CD14-positive monocyte (primary cell): ENCODE results near the gene SMPD2. TPM values are rescaled to one million over a fixed set of nuclear protein-coding genes. Genes with fewer than 3 reads are reported as not detected.

Experiments
- DNase-seq, 3 donors: peaks; one replicate each; pipeline ENCODE4 v3.0.0-alpha.2; 2011 to 2022
- H2AFZ ChIP-seq: 2 replicates; pipeline ENCODE4 v1.6.0; 2012; ENCODE audit warnings: mild to moderate bottlenecking, low read depth, low read length, inconsistent platforms; ENCODE audit not compliant: insufficient read depth, poor library complexity, severe bottlenecking
- H3K27ac ChIP-seq, 2 donors: 1 replicate in 1 of 2; 2 replicates in 1 of 2; pipeline ENCODE4 v1.5.1; 2012 to 2013; ENCODE audit warnings: low read length in 2 of 2, control low read depth in 1 of 2, inconsistent platforms in 1 of 2, low read depth in 1 of 2, mild to moderate bottlenecking in 1 of 2
- H3K27me3 ChIP-seq, 2 donors: one replicate each; pipeline versions ENCODE4 v1.6.0 to v1.6.1; 2011 to 2013; ENCODE audit warnings: low read length in 2 of 2; ENCODE audit not compliant: control insufficient read depth in 2 of 2, insufficient read depth in 2 of 2
- H3K36me3 ChIP-seq, 2 donors: replicated peaks in 1 of 2; 1 replicate in 1 of 2; 2 replicates in 1 of 2; pipeline versions ENCODE4 v1.5.1 to v1.6.1; 2012 to 2013; ENCODE audit warnings: low read length in 2 of 2, control low read depth in 1 of 2, inconsistent platforms in 1 of 2, mild to moderate bottlenecking in 1 of 2; ENCODE audit not compliant: insufficient read depth in 2 of 2, control insufficient read depth in 1 of 2
- H3K4me1 ChIP-seq, 2 donors: 1 replicate in 1 of 2; 2 replicates in 1 of 2; pipeline versions ENCODE4 v1.5.1 to v1.6.1; 2012 to 2013; ENCODE audit warnings: low read length in 2 of 2, control low read depth in 1 of 2, inconsistent platforms in 1 of 2, mild to moderate bottlenecking in 1 of 2, moderate library complexity in 1 of 2; ENCODE audit not compliant: insufficient read depth in 2 of 2, control insufficient read depth in 1 of 2
- H3K4me2 ChIP-seq: replicated peaks from 2 replicates; pipeline ENCODE3; 2012; ENCODE audit warnings: low read length, moderate library complexity, mild to moderate bottlenecking; ENCODE audit not compliant: poor library complexity, severe bottlenecking; ENCODE audit errors: extremely low read depth
- H3K4me3 ChIP-seq, 3 experiments: fragments of 200-600 bp in 1 of 3; sonication (generic) in 1 of 3; replicated peaks in 1 of 3; 1 replicate in 2 of 3; 2 replicates in 1 of 3; pipeline ENCODE4 v1.5.1; 2011 to 2013; ENCODE audit warnings: low read length in 3 of 3, mild to moderate bottlenecking in 3 of 3, control low read depth in 2 of 3, low read depth in 2 of 3, inconsistent platforms in 1 of 3, moderate library complexity in 1 of 3
- H3K79me2 ChIP-seq: 2 replicates; pipeline ENCODE4 v1.6.0; 2012; ENCODE audit warnings: mild to moderate bottlenecking, control low read depth, inconsistent platforms, low read length, moderate library complexity; ENCODE audit not compliant: insufficient read depth
- H3K9ac ChIP-seq: 2 replicates; pipeline ENCODE4 v1.6.0; 2017; ENCODE audit warnings: low read length, mild to moderate bottlenecking; ENCODE audit not compliant: insufficient read depth, poor library complexity, severe bottlenecking
- H3K9me3 ChIP-seq, 2 donors: replicated peaks in 1 of 2; 1 replicate in 1 of 2; 2 replicates in 1 of 2; pipeline versions ENCODE4 v1.5.1 to v1.6.1; 2012 to 2013; ENCODE audit warnings: low read length in 2 of 2, control low read depth in 1 of 2; ENCODE audit not compliant: control insufficient read depth in 1 of 2, insufficient read depth in 1 of 2
- H4K20me1 ChIP-seq: 2 replicates; pipeline ENCODE4 v1.6.0; 2012; ENCODE audit warnings: mild to moderate bottlenecking, low read length, control low read depth, moderate library complexity; ENCODE audit not compliant: insufficient read depth
- H3K27ac Mint-ChIP-seq, 7 donors: one replicate each; pipeline ENCODE4 v1.8.0; 2020; ENCODE audit warnings: mild to moderate bottlenecking in 7 of 7, mixed read lengths in 7 of 7, moderate library complexity in 6 of 7, inconsistent platforms in 2 of 7
- H3K27me3 Mint-ChIP-seq, 3 donors: one replicate each; pipeline ENCODE4 v1.8.0; 2021 to 2022; ENCODE audit warnings: low read depth in 3 of 3, mild to moderate bottlenecking in 3 of 3, mixed read lengths in 3 of 3, moderate library complexity in 3 of 3, inconsistent platforms in 1 of 3
- H3K36me3 Mint-ChIP-seq, 2 donors: one replicate each; pipeline ENCODE4 v1.8.0; 2020; ENCODE audit warnings: mixed read lengths in 2 of 2, inconsistent platforms in 1 of 2, mild to moderate bottlenecking in 1 of 2
- H3K4me1 Mint-ChIP-seq: one replicate; pipeline ENCODE4 v1.8.0; 2020; ENCODE audit warnings: mild to moderate bottlenecking, mixed read lengths
- H3K4me3 Mint-ChIP-seq, 2 donors: one replicate each; pipeline ENCODE4 v1.8.0; 2020; ENCODE audit warnings: mild to moderate bottlenecking in 2 of 2, mixed read lengths in 2 of 2, moderate library complexity in 1 of 2
- H3K9me3 Mint-ChIP-seq, 7 donors: one replicate each; pipeline ENCODE4 v1.8.0; 2020 to 2022; ENCODE audit warnings: mixed read lengths in 7 of 7, mild to moderate bottlenecking in 6 of 7, moderate library complexity in 6 of 7, inconsistent platforms in 2 of 7
- CTCF ChIP-seq: fragments of 200-600 bp; IDR thresholded peaks from one replicate; pipeline ENCODE4 v1.8.0; 2022; ENCODE audit warnings: antibody characterized with exemption, mild to moderate bottlenecking
- WGBS: methylation state at CpG from one replicate; pipeline ENCODE4 v1.1.5; 2013; ENCODE audit warnings: missing lambda C conversion rate; ENCODE audit not compliant: insufficient coverage; 5-methylcytosine and 5-hydroxymethylcytosine counted together
- intact Hi-C, 2 donors: fragments of 100-400 bp; cut with micrococcal nuclease; formaldehyde crosslinking; loops; one replicate each; pipeline versions ENCODE4 v1.15.0 to v1.15.1; 2023
- polyA plus RNA-seq, 3 donors: library from polyadenylated mRNA; depleted of rRNA in 1 of 3; unstranded in 2 of 3; stranded (reverse) in 1 of 3; fragments of 300-500 nt in 2 of 3; fragments of >200 nt in 1 of 3; fragmentation: Illumina TruSeq in 2 of 3; gene quantifications; 1 replicate in 2 of 3; 2 replicates in 1 of 3; pipeline ENCODE4 v1.2.3, GENCODE V29; 2012 to 2021

Gene SMPD2
- polyA plus RNA-seq, 3 donors: 9.5 to 14.3 (median 12.3) TPM

- no peaks in the 10 kb centered on the region for H3K27me3 Mint-ChIP-seq
- no peak for DNase-seq
- peak overlapping the region; percentile 73 to 96 for H3K4me3 Mint-ChIP-seq
- peaks cover 51% of the 10 kb centered on the region for H3K4me1 Mint-ChIP-seq
- intact Hi-C loops: loop anchor here in 1 of 2 donors (5.0 to 10.0 kb wide), 2 partner anchors 74 to 361 kb away; partner anchors contain the start of genes CD164, CEP57L1 and SESN1
- no peak for TF ChIP-seq CTCF
- H3K27ac Mint-ChIP-seq: peak overlapping the region in 2 of 7 donors; percentile 13 to 96
- peaks cover 24 to 32% of the 10 kb centered on the region in 2 donors for H3K36me3 Mint-ChIP-seq
- peaks cover 0 to 3% (median 0%) of the 10 kb centered on the region in 7 donors for H3K9me3 Mint-ChIP-seq
- H4K20me1 ChIP-seq: peaks cover 25% of the 10 kb centered on the region
- no peaks in the 10 kb centered on the region for H3K27me3 ChIP-seq
- H3K9ac ChIP-seq: peak overlapping the region; percentile 69
- H3K9me3 ChIP-seq: no peaks in the 10 kb centered on the region
- H3K27ac ChIP-seq: peak overlapping the region in 1 of 2 donors; percentile 51
- H3K4me3 ChIP-seq: peak overlapping the region; percentile 51 to 97 (median 78)
- H3K79me2 ChIP-seq: peaks cover 46% of the 10 kb centered on the region
- H2AFZ ChIP-seq: peak overlapping the region; percentile 64
- 13% methylated on average over 38 of the region's 38 CpGs for WGBS
- peak overlapping the region; percentile 81 for H3K4me2 ChIP-seq
- peaks cover 18 to 27% of the 10 kb centered on the region in 2 donors for H3K36me3 ChIP-seq
- H3K4me1 ChIP-seq: peaks cover 49 to 57% of the 10 kb centered on the region in 2 donors
These were observed 15.6 kb downstream of the SMPD2 start for GRCh38 chr6:109456111-109456583.

GRCh38 chr6:109456710-109457561, 16.4 kb downstream of the SMPD2 start:
- no peak for TF ChIP-seq CTCF
- peak overlapping the region; percentile 73 to 96 for H3K4me3 Mint-ChIP-seq
- Histone ChIP-seq H3K4me2 (peak overlapping the region; percentile 81), H3K4me3 (peak overlapping the region in 1 of 3 experiments; percentile 78), H3K79me2 (peaks cover 40% of the 10 kb centered on the region), H3K27me3 (no peaks in the 10 kb centered on the region), H3K27ac (no peak overlapping the region), H3K9ac (no peak overlapping the region), H3K36me3 (peaks cover 14 to 26% of the 10 kb centered on the region in 2 donors), H3K9me3 (peaks cover 0 to 2% of the 10 kb centered on the region in 2 donors), H4K20me1 (peaks cover 21% of the 10 kb centered on the region), H2AFZ (peak overlapping the region; percentile 64), H3K4me1 (peaks cover 49 to 57% of the 10 kb centered on the region in 2 donors)
- peaks cover 50% of the 10 kb centered on the region for H3K4me1 Mint-ChIP-seq
- H3K27ac Mint-ChIP-seq: peak overlapping the region in 6 of 7 donors; percentile 13 to 96 (median 62)
- DNase-seq: no peak
- H3K36me3 Mint-ChIP-seq: peaks cover 24 to 32% of the 10 kb centered on the region in 2 donors
- WGBS: 88% methylated on average over 8 of the region's 16 CpGs
- H3K27me3 Mint-ChIP-seq: no peaks in the 10 kb centered on the region
- peaks cover 0 to 5% (median 0%) of the 10 kb centered on the region in 7 donors for H3K9me3 Mint-ChIP-seq
- intact Hi-C loops: loop anchor here in 1 of 2 donors (5.0 to 10.0 kb wide), 2 partner anchors 75 to 362 kb away; partner anchors contain the start of genes CD164, CEP57L1 and SESN1
